H9 (cell line): ENCODE results near the gene NBEA. TPM values are rescaled to one million over a fixed set of nuclear protein-coding genes. Genes with fewer than 3 reads are reported as not detected.

Source experiments
- DNase-seq: peaks from one replicate; pipeline ENCODE4 v3.0.0-alpha.2; 2017
- H2AFZ ChIP-seq: one replicate; pipeline ENCODE4 v1.6.1; 2013; ENCODE audit warnings: mild to moderate bottlenecking, low read length, control low read depth, moderate library complexity
- H2AK5ac ChIP-seq: 2 replicates; pipeline ENCODE4 v1.6.1; 2013; ENCODE audit warnings: low read length, control low read depth, mixed read lengths; ENCODE audit not compliant: insufficient read length
- H2BK120ac ChIP-seq: one replicate; pipeline ENCODE4 v1.6.1; 2013; ENCODE audit warnings: low read depth, mild to moderate bottlenecking, low read length, control low read depth, inconsistent platforms; ENCODE audit not compliant: poor library complexity, severe bottlenecking
- H2BK12ac ChIP-seq: 2 replicates; pipeline ENCODE4 v1.6.1; 2013; ENCODE audit warnings: low read length, control low read depth, mixed read lengths, low read depth; ENCODE audit not compliant: insufficient read length
- H2BK15ac ChIP-seq: 2 replicates; pipeline ENCODE4 v1.6.1; 2013; ENCODE audit warnings: low read depth, low read length, control low read depth
- H2BK20ac ChIP-seq: one replicate; pipeline ENCODE4 v1.6.1; 2013; ENCODE audit warnings: low read depth, mild to moderate bottlenecking, low read length, control low read depth, inconsistent platforms; ENCODE audit not compliant: poor library complexity, severe bottlenecking
- H2BK5ac ChIP-seq: 2 replicates; pipeline ENCODE4 v1.6.1; 2013; ENCODE audit warnings: low read length, control low read depth, mixed read lengths; ENCODE audit not compliant: insufficient read length
- H3K14ac ChIP-seq: 2 replicates; pipeline ENCODE4 v1.6.1; 2013; ENCODE audit warnings: low read length, control low read depth; ENCODE audit not compliant: insufficient read depth
- H3K18ac ChIP-seq: 2 replicates; pipeline ENCODE4 v1.6.1; 2013; ENCODE audit warnings: low read depth, mild to moderate bottlenecking, mixed read lengths, low read length, control low read depth; ENCODE audit not compliant: insufficient read length
- H3K23ac ChIP-seq: 2 replicates; pipeline ENCODE4 v1.6.1; 2013; ENCODE audit warnings: low read length, control low read depth, mixed read lengths, low read depth; ENCODE audit not compliant: insufficient read length
- H3K23me2 ChIP-seq: 2 replicates; pipeline ENCODE4 v1.6.1; 2013; ENCODE audit warnings: low read depth, mild to moderate bottlenecking, mixed read lengths, low read length, control low read depth; ENCODE audit not compliant: insufficient read length, poor library complexity, severe bottlenecking
- H3K27ac ChIP-seq: 2 replicates; pipeline ENCODE4 v1.5.1; 2013; ENCODE audit warnings: low read length, control low read depth, mixed read lengths, low read depth; ENCODE audit not compliant: insufficient read length
- H3K27me3 ChIP-seq: 2 replicates; pipeline ENCODE4 v1.6.1; 2013; ENCODE audit warnings: low read length, control low read depth, inconsistent platforms; ENCODE audit not compliant: insufficient read depth
- H3K4ac ChIP-seq: 2 replicates; pipeline ENCODE4 v1.6.1; 2013; ENCODE audit warnings: low read depth, mild to moderate bottlenecking, control low read depth, inconsistent platforms, low read length, moderate library complexity
- H3K4me1 ChIP-seq: 2 replicates; pipeline ENCODE4 v1.6.1; 2013; ENCODE audit warnings: low read length, control low read depth, inconsistent platforms; ENCODE audit not compliant: insufficient read depth
- H3K4me2 ChIP-seq: 2 replicates; pipeline ENCODE4 v1.6.1; 2013; ENCODE audit warnings: low read length, control low read depth, mixed read lengths; ENCODE audit not compliant: insufficient read length, insufficient read depth
- H3K56ac ChIP-seq: 2 replicates; pipeline ENCODE4 v1.6.1; 2013; ENCODE audit warnings: low read depth, mild to moderate bottlenecking, mixed read lengths, low read length, control low read depth; ENCODE audit not compliant: insufficient read length
- H3K79me1 ChIP-seq: 2 replicates; pipeline ENCODE4 v1.6.1; 2013; ENCODE audit warnings: low read depth, mild to moderate bottlenecking, moderate library complexity, low read length, control low read depth, inconsistent platforms; ENCODE audit not compliant: insufficient read depth, poor library complexity, severe bottlenecking
- H3K79me2 ChIP-seq: 2 replicates; pipeline ENCODE4 v1.6.1; 2013; ENCODE audit warnings: low read length, control low read depth, inconsistent platforms; ENCODE audit not compliant: insufficient read depth
- H3K9ac ChIP-seq: 2 replicates; pipeline ENCODE4 v1.6.1; 2013; ENCODE audit warnings: low read length, control low read depth, mixed read lengths; ENCODE audit not compliant: insufficient read length; ENCODE audit errors: extremely low read depth
- H3K9me3 ChIP-seq: one replicate; pipeline ENCODE4 v1.6.1; 2013; ENCODE audit warnings: low read depth, low read length, inconsistent platforms; ENCODE audit not compliant: control insufficient read depth
- H3T11ph ChIP-seq: one replicate; pipeline ENCODE4 v1.6.1; 2013; ENCODE audit warnings: mild to moderate bottlenecking, low read length, control low read depth, inconsistent platforms
- H4K20me1 ChIP-seq: one replicate; pipeline ENCODE4 v1.6.1; 2013; ENCODE audit not compliant: control insufficient read depth, insufficient read length, insufficient read depth
- H4K5ac ChIP-seq: 2 replicates; pipeline ENCODE4 v1.6.1; 2013; ENCODE audit warnings: low read depth, mild to moderate bottlenecking, mixed read lengths, low read length, control low read depth; ENCODE audit not compliant: insufficient read length
- H4K8ac ChIP-seq: replicated peaks from 2 replicates; pipeline ENCODE4 v1.6.1; 2013; ENCODE audit warnings: low read length, control low read depth, mixed read lengths, low read depth; ENCODE audit not compliant: insufficient read length
- H4K91ac ChIP-seq: 2 replicates; pipeline ENCODE4 v1.6.1; 2013; ENCODE audit warnings: low read depth, mild to moderate bottlenecking, moderate library complexity, mixed read lengths, low read length, control low read depth; ENCODE audit not compliant: insufficient read length
- H3K27ac Mint-ChIP-seq, 3 experiments: 2 replicates in 2 of 3; 3 replicates in 1 of 3; pipeline ENCODE4 v1.8.0; 2020 to 2021; ENCODE audit warnings: mixed read lengths in 3 of 3, mild to moderate bottlenecking in 1 of 3, moderate library complexity in 1 of 3
- H3K27me3 Mint-ChIP-seq: 2 replicates; pipeline ENCODE4 v1.8.0; 2021; ENCODE audit warnings: low read depth, mild to moderate bottlenecking, moderate library complexity, mixed read lengths
- H3K36me3 Mint-ChIP-seq, 3 experiments: 2 replicates in 2 of 3; 3 replicates in 1 of 3; pipeline ENCODE4 v1.8.0; 2020 to 2021; ENCODE audit warnings: low read depth in 3 of 3, mixed read lengths in 3 of 3; ENCODE audit not compliant: insufficient read depth in 1 of 3
- H3K4me1 Mint-ChIP-seq, 2 experiments: 2 replicates each; pipeline ENCODE4 v1.8.0; 2020; ENCODE audit warnings: mixed read lengths in 2 of 2
- H3K4me3 Mint-ChIP-seq, 2 experiments: 2 replicates in 1 of 2; 3 replicates in 1 of 2; pipeline ENCODE4 v1.8.0; 2020 to 2021; ENCODE audit warnings: mild to moderate bottlenecking in 2 of 2, mixed read lengths in 2 of 2, moderate library complexity in 1 of 2
- H3K9me3 Mint-ChIP-seq, 2 experiments: 2 replicates in 1 of 2; 3 replicates in 1 of 2; pipeline ENCODE4 v1.8.0; 2020; ENCODE audit warnings: mild to moderate bottlenecking in 2 of 2, mixed read lengths in 2 of 2, moderate library complexity in 1 of 2
- WGBS: extraction: QIAGEN DNeasy Blood & Tissue Kit; methylation state at CpG from one replicate; pipeline ENCODE4 v1.1.7; 2013; ENCODE audit warnings: missing lambda C conversion rate, low lambda C conversion rate, mixed read lengths; ENCODE audit not compliant: insufficient read length; ENCODE audit errors: extremely low coverage; 5-methylcytosine and 5-hydroxymethylcytosine counted together
- total RNA-seq: library from RNA; stranded (reverse); gene quantifications from 2 replicates; pipeline ENCODE4 v1.2.1, GENCODE V29; 2021
- TF ChIP-seq, protein P1 (sequence below): fragments of 200-600 bp; sonication (generic); conservative IDR thresholded peaks from 3 replicates; pipeline ENCODE4 v1.8.0; 2021; ENCODE audit warnings: antibody characterized with exemption, mild to moderate bottlenecking

The NBEA gene
- total RNA-seq, 1 experiment from 2014 or later: 17.3 TPM

GRCh38 chr13:35596321-35597030, 654.4 kb downstream of the NBEA start:
- no peak overlapping the region for H2BK120ac ChIP-seq
- no peaks in the 10 kb centered on the region for H3K23me2 ChIP-seq
- no peak overlapping the region for H4K5ac ChIP-seq
- H3K9me3 ChIP-seq: no peaks in the 10 kb centered on the region
- no peaks in the 10 kb centered on the region for H3K4me1 ChIP-seq
- H3T11ph ChIP-seq: no peak overlapping the region
- H4K8ac ChIP-seq: no peak overlapping the region
- TF ChIP-seq, protein P1, sequence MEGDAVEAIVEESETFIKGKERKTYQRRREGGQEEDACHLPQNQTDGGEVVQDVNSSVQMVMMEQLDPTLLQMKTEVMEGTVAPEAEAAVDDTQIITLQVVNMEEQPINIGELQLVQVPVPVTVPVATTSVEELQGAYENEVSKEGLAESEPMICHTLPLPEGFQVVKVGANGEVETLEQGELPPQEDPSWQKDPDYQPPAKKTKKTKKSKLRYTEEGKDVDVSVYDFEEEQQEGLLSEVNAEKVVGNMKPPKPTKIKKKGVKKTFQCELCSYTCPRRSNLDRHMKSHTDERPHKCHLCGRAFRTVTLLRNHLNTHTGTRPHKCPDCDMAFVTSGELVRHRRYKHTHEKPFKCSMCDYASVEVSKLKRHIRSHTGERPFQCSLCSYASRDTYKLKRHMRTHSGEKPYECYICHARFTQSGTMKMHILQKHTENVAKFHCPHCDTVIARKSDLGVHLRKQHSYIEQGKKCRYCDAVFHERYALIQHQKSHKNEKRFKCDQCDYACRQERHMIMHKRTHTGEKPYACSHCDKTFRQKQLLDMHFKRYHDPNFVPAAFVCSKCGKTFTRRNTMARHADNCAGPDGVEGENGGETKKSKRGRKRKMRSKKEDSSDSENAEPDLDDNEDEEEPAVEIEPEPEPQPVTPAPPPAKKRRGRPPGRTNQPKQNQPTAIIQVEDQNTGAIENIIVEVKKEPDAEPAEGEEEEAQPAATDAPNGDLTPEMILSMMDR: no peak
- no peak for DNase-seq
- H4K20me1 ChIP-seq: no peaks in the 10 kb centered on the region
- H3K27me3 Mint-ChIP-seq: no peaks in the 10 kb centered on the region
- H3K4me2 ChIP-seq: no peak overlapping the region
- no peak overlapping the region for H3K27ac ChIP-seq
- H3K56ac ChIP-seq: no peak overlapping the region
- no peak overlapping the region for H3K27ac Mint-ChIP-seq
- H3K4me3 Mint-ChIP-seq: no peak overlapping the region
- no peak overlapping the region for H2BK15ac ChIP-seq
- H3K18ac ChIP-seq: no peak overlapping the region
- no peak overlapping the region for H3K4ac ChIP-seq
- H3K9me3 Mint-ChIP-seq: no peaks in the 10 kb centered on the region
- H2AK5ac ChIP-seq: no peak overlapping the region
- no peak overlapping the region for H3K14ac ChIP-seq
- H3K79me2 ChIP-seq: no peaks in the 10 kb centered on the region
- H2BK12ac ChIP-seq: no peak overlapping the region
- peaks cover 29 to 30% of the 10 kb centered on the region in 2 experiments for H3K4me1 Mint-ChIP-seq
- H2BK20ac ChIP-seq: no peak overlapping the region
- H4K91ac ChIP-seq: no peak overlapping the region
- no CpG with 5 or more reads among the region's 5 CpGs for WGBS
- H3K79me1 ChIP-seq: no peaks in the 10 kb centered on the region
- H3K23ac ChIP-seq: no peak overlapping the region
- no peaks in the 10 kb centered on the region for H3K36me3 Mint-ChIP-seq
- H2AFZ ChIP-seq: no peak overlapping the region
- H3K9ac ChIP-seq: no peak overlapping the region
- no peaks in the 10 kb centered on the region for H3K27me3 ChIP-seq
- no peak overlapping the region for H2BK5ac ChIP-seq
